ENCODE data around the gene HOXC6. TPM values are rescaled to one million over a fixed set of nuclear protein-coding genes. Genes with fewer than 3 reads are reported as not detected.
A peak's percentile ranks its signal among the peaks of the same experiment; 100 is the strongest.

The HOXC6 gene
- total and polyA plus RNA-seq, 9 of the 15 experiments (the other 6 are each of a cell fraction or from before 2014, with no cell fraction given), result 0.06 to 4.0 (median 1.4) TPM

DNA sequence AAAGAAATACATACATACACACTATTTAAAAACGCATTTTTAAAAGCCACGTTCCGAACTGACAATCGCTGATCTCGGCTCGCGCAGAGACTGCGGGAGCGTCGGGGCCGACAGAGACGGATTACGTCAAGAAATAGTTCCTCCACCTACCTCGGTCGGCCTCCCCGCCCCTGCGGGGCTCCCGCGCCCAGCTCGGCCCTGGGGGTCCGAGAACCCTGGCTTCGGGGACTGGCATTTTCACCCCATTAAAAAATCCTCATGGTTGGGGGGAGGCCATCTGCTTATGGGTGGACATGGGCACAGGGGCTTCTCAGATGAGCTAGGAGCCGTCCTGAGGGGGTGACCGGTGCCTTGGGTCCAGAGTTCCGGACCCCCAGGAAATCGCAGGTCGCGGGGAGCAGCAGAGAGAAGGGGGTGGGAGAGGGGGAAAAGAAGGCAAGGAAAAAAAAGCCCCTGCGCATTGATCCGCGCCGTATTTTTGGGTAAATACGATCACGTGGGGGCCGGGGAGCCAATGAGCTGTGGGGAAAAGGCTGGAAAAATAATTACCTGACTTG lies 28.6 kb upstream of the HOXC6 start (continued):
- TF ChIP-seq ZBTB7A (IDR thresholded peaks at IDR 0.05; ENCODE audit: borderline replicate concordance, control insufficient read depth, low read depth, low read length) (peak; percentile 19; the same call in 1 of the 2 replicates), MYBL2 (IDR thresholded peaks at IDR 0.05; ENCODE audit: low read depth) (no peak), MYBL2 (CRISPR knock-in tag; IDR thresholded peaks at IDR 0.05; ENCODE audit: borderline replicate concordance) (no peak), ZNF76 (CRISPR knock-in tag; IDR thresholded peaks at IDR 0.05; ENCODE audit: borderline replicate concordance) (no peak), RBBP5 (IDR thresholded peaks at IDR 0.05; ENCODE audit: borderline replicate concordance, insufficient read depth, low read length, poor library complexity, severe bottlenecking) (no peak), FOXJ2 (tag; IDR thresholded peaks at IDR 0.05) (no peak), ZNF134 (CRISPR knock-in tag; conservative IDR thresholded peaks at IDR 0.05) (no peak), SMAD3 (CRISPR knock-in tag; conservative IDR thresholded peaks at IDR 0.05) (no peak), ZNF133 (CRISPR knock-in tag; IDR thresholded peaks at IDR 0.05) (no peak), STAT5B (CRISPR knock-in tag; IDR thresholded peaks at IDR 0.05) (no peak), SIRT6 (IDR thresholded peaks at IDR 0.05; ENCODE audit: low read depth, low read length) (no peak), CEBPB (tag; IDR thresholded peaks at IDR 0.05) (no peak), KLF13 (tag; IDR thresholded peaks at IDR 0.05; ENCODE audit: borderline replicate concordance, low read depth) (no peak), SAFB2 (IDR thresholded peaks at IDR 0.05; ENCODE audit: borderline replicate concordance, low read depth, low read length, severe bottlenecking) (no peak), HMG20B (CRISPR knock-in tag; IDR thresholded peaks at IDR 0.05) (no peak)
- TF ChIP-seq, protein P1, sequence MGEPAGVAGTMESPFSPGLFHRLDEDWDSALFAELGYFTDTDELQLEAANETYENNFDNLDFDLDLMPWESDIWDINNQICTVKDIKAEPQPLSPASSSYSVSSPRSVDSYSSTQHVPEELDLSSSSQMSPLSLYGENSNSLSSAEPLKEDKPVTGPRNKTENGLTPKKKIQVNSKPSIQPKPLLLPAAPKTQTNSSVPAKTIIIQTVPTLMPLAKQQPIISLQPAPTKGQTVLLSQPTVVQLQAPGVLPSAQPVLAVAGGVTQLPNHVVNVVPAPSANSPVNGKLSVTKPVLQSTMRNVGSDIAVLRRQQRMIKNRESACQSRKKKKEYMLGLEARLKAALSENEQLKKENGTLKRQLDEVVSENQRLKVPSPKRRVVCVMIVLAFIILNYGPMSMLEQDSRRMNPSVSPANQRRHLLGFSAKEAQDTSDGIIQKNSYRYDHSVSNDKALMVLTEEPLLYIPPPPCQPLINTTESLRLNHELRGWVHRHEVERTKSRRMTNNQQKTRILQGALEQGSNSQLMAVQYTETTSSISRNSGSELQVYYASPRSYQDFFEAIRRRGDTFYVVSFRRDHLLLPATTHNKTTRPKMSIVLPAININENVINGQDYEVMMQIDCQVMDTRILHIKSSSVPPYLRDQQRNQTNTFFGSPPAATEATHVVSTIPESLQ (CRISPR knock-in tag; IDR thresholded peaks at IDR 0.05), result 0 out of 2 replicates have a peak, but pooled peaks have one; percentile 50
- TF ChIP-seq, protein P2, sequence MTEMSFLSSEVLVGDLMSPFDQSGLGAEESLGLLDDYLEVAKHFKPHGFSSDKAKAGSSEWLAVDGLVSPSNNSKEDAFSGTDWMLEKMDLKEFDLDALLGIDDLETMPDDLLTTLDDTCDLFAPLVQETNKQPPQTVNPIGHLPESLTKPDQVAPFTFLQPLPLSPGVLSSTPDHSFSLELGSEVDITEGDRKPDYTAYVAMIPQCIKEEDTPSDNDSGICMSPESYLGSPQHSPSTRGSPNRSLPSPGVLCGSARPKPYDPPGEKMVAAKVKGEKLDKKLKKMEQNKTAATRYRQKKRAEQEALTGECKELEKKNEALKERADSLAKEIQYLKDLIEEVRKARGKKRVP (CRISPR knock-in tag; IDR thresholded peaks at IDR 0.05), result no peak
- TF ChIP-seq, protein P3, sequence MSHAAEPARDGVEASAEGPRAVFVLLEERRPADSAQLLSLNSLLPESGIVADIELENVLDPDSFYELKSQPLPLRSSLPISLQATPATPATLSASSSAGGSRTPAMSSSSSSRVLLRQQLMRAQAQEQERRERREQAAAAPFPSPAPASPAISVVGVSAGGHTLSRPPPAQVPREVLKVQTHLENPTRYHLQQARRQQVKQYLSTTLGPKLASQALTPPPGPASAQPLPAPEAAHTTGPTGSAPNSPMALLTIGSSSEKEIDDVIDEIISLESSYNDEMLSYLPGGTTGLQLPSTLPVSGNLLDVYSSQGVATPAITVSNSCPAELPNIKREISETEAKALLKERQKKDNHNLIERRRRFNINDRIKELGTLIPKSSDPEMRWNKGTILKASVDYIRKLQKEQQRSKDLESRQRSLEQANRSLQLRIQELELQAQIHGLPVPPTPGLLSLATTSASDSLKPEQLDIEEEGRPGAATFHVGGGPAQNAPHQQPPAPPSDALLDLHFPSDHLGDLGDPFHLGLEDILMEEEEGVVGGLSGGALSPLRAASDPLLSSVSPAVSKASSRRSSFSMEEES (CRISPR knock-in tag; IDR thresholded peaks at IDR 0.05), result peak; percentile 80
